ENCODE results near the gene LARGE2. TPM values are rescaled to one million over a fixed set of nuclear protein-coding genes. Genes with fewer than 3 reads are reported as not detected.

The LARGE2 gene
- total RNA-seq, 1 donor from 2014 or later = 0.07 TPM

DNA sequence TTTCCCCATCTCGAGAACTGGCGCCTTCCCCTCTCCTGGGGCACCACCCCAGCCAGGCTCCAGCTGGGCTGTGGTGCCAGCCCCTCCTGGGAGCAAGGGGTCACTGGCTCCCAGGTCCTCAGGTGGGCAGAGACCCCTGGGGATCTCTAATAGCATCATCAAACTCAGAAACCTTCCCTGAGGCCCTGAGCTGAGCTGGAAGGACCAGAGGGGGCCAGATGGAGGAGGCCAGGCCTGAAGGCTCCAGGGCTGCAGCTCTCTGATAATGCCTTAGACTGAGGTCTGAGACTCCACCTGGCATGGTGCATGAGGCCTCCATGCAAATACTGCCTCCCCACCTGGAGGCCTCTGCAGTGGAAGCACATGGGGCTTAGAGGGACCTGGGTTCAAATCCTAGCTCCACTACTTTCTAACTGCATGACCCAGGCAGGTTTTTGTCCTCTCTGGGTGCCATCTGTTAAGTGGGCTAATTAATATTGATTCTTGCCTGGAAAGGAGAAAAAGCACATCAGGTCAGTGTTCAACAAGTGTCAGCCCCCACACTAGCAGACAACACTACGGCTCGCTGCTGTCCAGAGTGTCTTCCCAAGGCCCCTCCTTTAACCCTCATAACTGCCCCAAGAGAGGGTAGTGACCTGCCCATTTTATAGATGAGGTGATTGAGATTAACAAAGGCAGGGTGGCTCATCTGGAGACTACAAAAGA, 35.5 kb upstream of the LARGE2 start:
- H3K4me1 Mint-ChIP-seq (ENCODE audit: low read depth) = peaks cover 3% of the 10 kb centered on the region

DNA sequence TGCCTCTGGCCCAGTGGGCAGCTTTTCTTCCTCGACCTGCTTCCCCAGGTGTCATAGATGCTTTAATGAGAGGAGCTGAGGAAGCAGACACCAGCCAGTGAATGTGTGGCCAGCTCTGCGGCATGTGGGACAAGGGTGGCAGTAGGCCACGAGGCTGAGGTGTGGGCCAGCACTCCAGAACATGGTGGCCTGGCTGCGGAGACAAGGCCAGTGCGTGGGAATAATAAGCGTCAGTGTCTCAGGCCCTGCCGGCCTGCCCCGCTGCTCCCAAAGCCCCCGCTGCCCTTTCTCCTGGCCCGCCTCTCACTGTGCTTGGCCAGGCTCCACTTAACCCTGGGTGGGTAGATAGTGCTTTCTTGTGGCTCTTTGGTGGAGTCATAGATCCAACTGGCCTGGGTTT, 34.9 kb upstream of the LARGE2 start:
- H3K4me3 Mint-ChIP-seq (ENCODE audit: low read depth) = no peak overlapping the region
- intact Hi-C loops (cut with micrococcal nuclease) = no loop called here

More for the DNA sequence above, 35.5 kb upstream of the LARGE2 start:
- intact Hi-C loops (cut with micrococcal nuclease) = no loop called here
- no peak for DNase-seq (ENCODE audit: low spot score)
- Mint-ChIP-seq H3K27me3 (ENCODE audit: low read depth) (peaks cover 8% of the 10 kb centered on the region), H3K9me3 (no peaks in the 10 kb centered on the region), H3K27ac (no peak overlapping the region), H3K36me3 (ENCODE audit: low read depth) (no peaks in the 10 kb centered on the region), H3K4me3 (ENCODE audit: low read depth) (peak overlapping the region; percentile 5)

GRCh38 chr11:45889555-45889954, 32.9 kb upstream of the LARGE2 start:
- H3K27me3 Mint-ChIP-seq (ENCODE audit: low read depth) = peaks cover 10% of the 10 kb centered on the region
- intact Hi-C loops (cut with micrococcal nuclease) = no loop called here
- H3K36me3 Mint-ChIP-seq (ENCODE audit: low read depth) = no peaks in the 10 kb centered on the region
- peaks cover under 1% of the 10 kb centered on the region for H3K4me1 Mint-ChIP-seq (ENCODE audit: low read depth)
- H3K9me3 Mint-ChIP-seq = no peaks in the 10 kb centered on the region
- DNase-seq (ENCODE audit: low spot score) = no peak
- H3K4me3 Mint-ChIP-seq (ENCODE audit: low read depth) = no peak overlapping the region
- no peak overlapping the region for H3K27ac Mint-ChIP-seq

More for the DNA sequence above, 34.9 kb upstream of the LARGE2 start:
- H3K4me1 Mint-ChIP-seq (ENCODE audit: low read depth) = peaks cover 3% of the 10 kb centered on the region
- peaks cover 8% of the 10 kb centered on the region for H3K27me3 Mint-ChIP-seq (ENCODE audit: low read depth)
- no peak for DNase-seq (ENCODE audit: low spot score)
- no peaks in the 10 kb centered on the region for H3K36me3 Mint-ChIP-seq (ENCODE audit: low read depth)
- H3K27ac Mint-ChIP-seq = no peak overlapping the region
- no peaks in the 10 kb centered on the region for H3K9me3 Mint-ChIP-seq

DNA sequence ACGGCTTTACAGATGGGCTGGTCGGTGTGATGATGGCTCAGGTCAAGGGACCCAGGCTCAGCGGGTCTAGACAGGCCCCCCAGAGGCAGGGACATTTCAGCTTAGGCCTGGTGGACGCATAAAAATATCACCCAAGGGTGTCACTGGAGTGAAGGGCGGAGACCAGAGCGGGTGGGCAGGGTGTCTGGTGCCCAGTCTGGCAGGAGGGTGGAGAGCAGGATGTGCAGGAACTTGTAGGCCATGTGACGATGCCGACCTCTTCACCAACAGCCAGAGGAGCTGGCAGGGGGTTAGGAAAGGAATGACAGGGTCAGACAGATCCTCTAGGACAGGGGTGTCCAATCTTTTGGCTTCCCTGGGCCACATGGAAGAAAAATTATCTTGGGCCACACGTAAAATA, 32.5 kb upstream of the LARGE2 start:
- Mint-ChIP-seq H3K27ac (no peak overlapping the region), H3K36me3 (ENCODE audit: low read depth) (no peaks in the 10 kb centered on the region), H3K4me3 (ENCODE audit: low read depth) (no peak overlapping the region), H3K9me3 (no peaks in the 10 kb centered on the region), H3K4me1 (ENCODE audit: low read depth) (no peaks in the 10 kb centered on the region), H3K27me3 (ENCODE audit: low read depth) (peaks cover 10% of the 10 kb centered on the region)
- DNase-seq (ENCODE audit: low spot score) = no peak
- intact Hi-C loops (cut with micrococcal nuclease) = no loop called here

GRCh38 chr11:45890886-45891550, 31.4 kb upstream of the LARGE2 start:
- Mint-ChIP-seq H3K27ac (no peak overlapping the region), H3K36me3 (ENCODE audit: low read depth) (no peaks in the 10 kb centered on the region), H3K4me1 (ENCODE audit: low read depth) (no peaks in the 10 kb centered on the region), H3K4me3 (ENCODE audit: low read depth) (no peak overlapping the region), H3K27me3 (ENCODE audit: low read depth) (peaks cover 12% of the 10 kb centered on the region), H3K9me3 (no peaks in the 10 kb centered on the region)
- no peak for DNase-seq (ENCODE audit: low spot score)
- intact Hi-C loops (cut with micrococcal nuclease) = no loop called here

GRCh38 chr11:45892856-45893255, 29.6 kb upstream of the LARGE2 start:
- Mint-ChIP-seq H3K4me3 (ENCODE audit: low read depth) (no peak overlapping the region), H3K27me3 (ENCODE audit: low read depth) (peaks cover 7% of the 10 kb centered on the region), H3K4me1 (ENCODE audit: low read depth) (no peaks in the 10 kb centered on the region), H3K9me3 (no peaks in the 10 kb centered on the region), H3K36me3 (ENCODE audit: low read depth) (no peaks in the 10 kb centered on the region), H3K27ac (no peak overlapping the region)
- intact Hi-C loops (cut with micrococcal nuclease) = no loop called here
- no peak for DNase-seq (ENCODE audit: low spot score)

DNA sequence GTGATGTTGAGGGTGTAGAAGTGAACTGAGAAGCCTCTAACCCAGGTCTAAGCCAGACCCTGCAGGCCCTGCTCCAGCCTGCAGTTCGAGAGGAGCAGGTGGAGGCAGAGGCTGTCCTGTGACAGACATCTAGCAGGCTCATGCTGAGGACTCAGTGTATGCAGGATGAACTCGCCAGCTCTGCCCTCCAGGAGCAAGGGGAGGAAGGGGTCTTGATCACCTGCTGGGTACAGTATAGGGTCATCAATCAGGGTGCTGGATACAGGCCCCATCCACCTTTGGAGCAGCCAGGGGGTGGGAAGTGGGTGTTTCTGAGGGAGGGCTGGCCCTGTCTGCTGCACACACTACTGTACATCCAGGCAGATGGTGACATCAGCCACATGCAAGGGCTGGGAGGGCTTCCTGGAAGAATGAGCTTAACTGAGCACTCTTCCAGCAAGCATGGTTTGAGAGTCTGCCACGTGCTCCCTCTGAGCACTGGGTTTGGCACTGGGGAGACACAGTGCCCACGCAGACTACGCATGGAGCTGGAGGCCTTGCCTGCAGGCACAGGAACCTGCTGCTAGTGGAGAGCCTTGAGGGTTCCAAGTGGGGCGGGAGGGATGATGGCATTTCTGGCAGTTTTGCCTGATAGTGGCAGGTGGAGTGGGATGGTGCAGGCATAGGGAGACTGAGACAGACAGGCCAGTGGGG, 27.8 kb upstream of the LARGE2 start:
- no peaks in the 10 kb centered on the region for H3K36me3 Mint-ChIP-seq (ENCODE audit: low read depth)
- no peaks in the 10 kb centered on the region for H3K9me3 Mint-ChIP-seq
- intact Hi-C loops (cut with micrococcal nuclease) = no loop called here
- no peaks in the 10 kb centered on the region for H3K4me1 Mint-ChIP-seq (ENCODE audit: low read depth)
- H3K27ac Mint-ChIP-seq = no peak overlapping the region
- DNase-seq (ENCODE audit: low spot score) = no peak
- H3K27me3 Mint-ChIP-seq (ENCODE audit: low read depth) = peaks cover 12% of the 10 kb centered on the region
- no peak overlapping the region for H3K4me3 Mint-ChIP-seq (ENCODE audit: low read depth)

- DNase-seq (ENCODE audit: low spot score) = no peak
- intact Hi-C loops (cut with micrococcal nuclease) = no loop called here
- Mint-ChIP-seq H3K4me3 (ENCODE audit: low read depth) (no peak overlapping the region), H3K4me1 (ENCODE audit: low read depth) (no peaks in the 10 kb centered on the region), H3K27ac (no peak overlapping the region), H3K36me3 (ENCODE audit: low read depth) (no peaks in the 10 kb centered on the region), H3K9me3 (no peaks in the 10 kb centered on the region), H3K27me3 (ENCODE audit: low read depth) (peaks cover 15% of the 10 kb centered on the region)
These were observed 26.8 kb upstream of the LARGE2 start for GRCh38 chr11:45895553-45896259.

DNA sequence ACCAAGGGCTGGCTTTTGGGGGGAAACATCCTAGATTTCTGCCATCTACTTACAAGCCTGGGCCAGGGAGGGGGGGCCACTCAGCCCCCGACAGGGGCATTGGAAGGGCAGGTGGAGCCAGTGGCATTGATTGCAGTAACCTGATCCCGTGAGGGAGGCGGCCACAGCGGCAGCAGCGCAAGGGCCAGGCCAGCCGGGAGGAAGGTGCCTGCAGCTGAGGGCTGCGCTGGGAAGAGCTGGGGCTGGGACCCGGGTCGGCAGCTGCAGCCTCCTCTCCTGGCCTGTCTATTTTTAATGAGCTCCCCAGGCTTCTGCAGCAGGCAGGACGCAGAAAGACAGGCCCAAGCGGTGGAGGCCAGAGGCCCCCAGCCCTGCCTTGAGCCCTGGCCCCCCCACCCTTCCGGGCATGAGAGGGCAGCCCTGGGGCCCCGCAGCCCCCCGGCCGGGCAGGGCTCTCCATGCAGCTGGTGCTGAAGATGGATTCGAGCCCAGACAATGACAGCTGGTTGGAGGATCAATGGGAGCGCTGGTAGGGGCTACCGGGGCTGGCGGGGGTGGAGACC, 26.0 kb upstream of the LARGE2 start:
- Mint-ChIP-seq H3K9me3 (no peaks in the 10 kb centered on the region), H3K36me3 (ENCODE audit: low read depth) (no peaks in the 10 kb centered on the region), H3K4me3 (ENCODE audit: low read depth) (no peak overlapping the region), H3K27me3 (ENCODE audit: low read depth) (peaks cover 23% of the 10 kb centered on the region), H3K27ac (no peak overlapping the region), H3K4me1 (ENCODE audit: low read depth) (no peaks in the 10 kb centered on the region)
- DNase-seq (ENCODE audit: low spot score) = no peak
- intact Hi-C loops (cut with micrococcal nuclease) = no loop called here

- no peak overlapping the region for H3K4me3 Mint-ChIP-seq (ENCODE audit: low read depth)
- peaks cover 30% of the 10 kb centered on the region for H3K27me3 Mint-ChIP-seq (ENCODE audit: low read depth)
- intact Hi-C loops (cut with micrococcal nuclease) = no loop called here
- H3K9me3 Mint-ChIP-seq = no peaks in the 10 kb centered on the region
- H3K4me1 Mint-ChIP-seq (ENCODE audit: low read depth) = no peaks in the 10 kb centered on the region
- H3K27ac Mint-ChIP-seq = no peak overlapping the region
- H3K36me3 Mint-ChIP-seq (ENCODE audit: low read depth) = no peaks in the 10 kb centered on the region
- DNase-seq (ENCODE audit: low spot score) = no peak
These were observed 24.9 kb upstream of the LARGE2 start for GRCh38 chr11:45897556-45897955.

DNA sequence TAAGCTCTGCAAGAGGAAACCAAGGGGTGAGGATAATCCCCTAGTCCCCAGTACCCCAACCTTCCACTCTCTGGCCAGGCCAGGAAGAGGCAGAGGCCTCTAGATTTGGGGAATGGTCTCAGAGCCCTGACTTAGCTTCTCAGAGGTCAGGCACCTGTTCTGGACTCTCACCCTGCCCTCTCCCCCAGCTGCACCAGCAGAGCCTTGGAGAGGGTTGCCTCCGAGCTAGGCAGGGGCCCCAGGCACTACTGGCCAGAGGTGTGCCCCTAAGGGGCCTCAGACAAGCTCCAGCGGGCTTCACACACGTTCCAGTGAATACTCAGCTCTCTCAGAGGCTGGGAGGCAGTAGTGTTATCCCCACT, 23.4 kb upstream of the LARGE2 start:
- Mint-ChIP-seq H3K27ac (no peak overlapping the region), H3K27me3 (ENCODE audit: low read depth) (peaks cover 27% of the 10 kb centered on the region), H3K36me3 (ENCODE audit: low read depth) (no peaks in the 10 kb centered on the region), H3K4me1 (ENCODE audit: low read depth) (no peaks in the 10 kb centered on the region), H3K4me3 (ENCODE audit: low read depth) (peak overlapping the region; percentile 56), H3K9me3 (no peaks in the 10 kb centered on the region)
- no peak for DNase-seq (ENCODE audit: low spot score)
- intact Hi-C loops (cut with micrococcal nuclease) = no loop called here

DNA sequence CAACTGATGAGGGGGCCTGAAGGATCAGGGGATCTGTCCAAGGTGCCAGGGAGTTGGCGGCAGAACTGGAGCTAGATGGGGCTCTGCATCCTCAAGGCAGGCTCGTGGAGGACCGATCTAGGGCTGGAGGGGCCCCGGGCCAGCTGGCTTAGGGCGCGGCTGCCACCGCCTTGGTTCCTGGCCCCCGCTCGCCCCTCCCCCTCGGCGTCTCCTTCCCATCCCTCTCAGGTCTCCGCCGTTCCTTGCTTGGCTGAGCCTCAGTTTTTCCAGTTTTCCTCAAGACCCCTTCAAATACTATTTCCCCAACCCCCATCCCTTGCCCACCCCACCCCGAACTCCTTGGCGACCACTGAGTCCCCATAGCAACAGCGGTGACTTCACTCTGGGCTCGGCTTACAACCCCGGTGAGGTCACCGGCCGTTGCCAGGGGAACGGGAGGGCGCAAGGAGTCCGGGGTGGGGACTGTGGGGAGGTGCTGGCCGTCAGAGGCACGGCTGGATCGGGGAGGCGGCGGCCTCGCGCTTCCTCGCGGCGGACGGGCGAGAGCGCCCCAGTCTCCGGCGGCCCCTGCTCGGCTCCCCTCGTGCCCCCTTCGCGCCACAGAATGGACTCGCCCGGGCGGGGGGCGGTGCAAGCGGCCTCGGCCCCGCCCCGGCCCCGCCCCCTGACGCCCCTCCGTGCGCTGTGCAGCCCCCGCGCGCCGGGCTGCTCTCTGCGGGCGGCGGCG, 22.8 kb upstream of the LARGE2 start:
- no peaks in the 10 kb centered on the region for H3K9me3 Mint-ChIP-seq
- no peak overlapping the region for H3K27ac Mint-ChIP-seq
- peak; percentile 61 for DNase-seq (ENCODE audit: low spot score)
- peak overlapping the region; percentile 56 for H3K4me3 Mint-ChIP-seq (ENCODE audit: low read depth)
- H3K36me3 Mint-ChIP-seq (ENCODE audit: low read depth) = no peaks in the 10 kb centered on the region
- peaks cover 27% of the 10 kb centered on the region for H3K27me3 Mint-ChIP-seq (ENCODE audit: low read depth)
- intact Hi-C loops (cut with micrococcal nuclease) = no loop called here
- H3K4me1 Mint-ChIP-seq (ENCODE audit: low read depth) = no peaks in the 10 kb centered on the region

Measured in activated T-helper 2 cell treated with anti-CD3 and anti-CD28 coated beads, Interferon-gamma antibody, Interleukin-2, Interleukin-4, amounts not matched to agents 10 μg/mL and 5 μg/mL and 100 μg/mL, durations not matched to agents 14 hours and 24 hours and 36 hours (primary cell).